Right lobe of liver (tissue), 4 donors: Measurements from ENCODE around the gene B4GALT3.

Experiments
- POLR2A ChIP-seq: fragments of 450-650 bp; IDR thresholded peaks from one replicate; pipeline ENCODE4 v1.6.1; 2017; ENCODE audit warnings: antibody characterized with exemption, mild to moderate bottlenecking
- TF ChIP-seq, protein P1 (sequence below), 4 donors: fragments of 200-600 bp in 3 of 4; fragments of 450-650 bp in 1 of 4; IDR thresholded peaks; one replicate each; pipeline versions ENCODE4 v1.5.1 to v1.8.0; 2016 to 2022; ENCODE audit warnings: antibody characterized with exemption in 4 of 4, mild to moderate bottlenecking in 2 of 4
- donor health status: DM: no; HTN: no; CAD: no.
- donor health status: DM: no; HTN: no; CAD: no.
- donor health status: DM: no; HTN: yes; CAD: no.

DNA sequence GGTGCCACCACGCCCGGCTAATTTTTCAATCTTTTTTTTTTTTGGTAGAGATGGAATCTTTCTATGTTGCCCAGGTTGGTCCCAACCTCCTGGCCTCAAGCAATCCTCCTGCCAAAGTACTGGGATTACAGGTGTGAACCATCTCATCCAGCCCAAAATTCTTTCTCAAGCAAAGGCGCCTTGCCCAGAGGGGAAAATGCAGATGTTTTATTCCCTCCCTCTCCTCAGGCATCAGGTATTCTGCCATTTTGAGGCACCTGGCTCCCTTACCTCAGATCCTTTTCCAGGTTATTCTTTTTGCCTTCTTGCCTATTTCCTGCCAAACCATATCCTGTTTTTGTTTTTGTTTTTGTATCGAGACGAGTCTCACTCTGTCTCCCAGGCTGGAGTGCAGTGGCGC lies 11.1 kb upstream of the B4GALT3 start:
- TF ChIP-seq, protein P1, sequence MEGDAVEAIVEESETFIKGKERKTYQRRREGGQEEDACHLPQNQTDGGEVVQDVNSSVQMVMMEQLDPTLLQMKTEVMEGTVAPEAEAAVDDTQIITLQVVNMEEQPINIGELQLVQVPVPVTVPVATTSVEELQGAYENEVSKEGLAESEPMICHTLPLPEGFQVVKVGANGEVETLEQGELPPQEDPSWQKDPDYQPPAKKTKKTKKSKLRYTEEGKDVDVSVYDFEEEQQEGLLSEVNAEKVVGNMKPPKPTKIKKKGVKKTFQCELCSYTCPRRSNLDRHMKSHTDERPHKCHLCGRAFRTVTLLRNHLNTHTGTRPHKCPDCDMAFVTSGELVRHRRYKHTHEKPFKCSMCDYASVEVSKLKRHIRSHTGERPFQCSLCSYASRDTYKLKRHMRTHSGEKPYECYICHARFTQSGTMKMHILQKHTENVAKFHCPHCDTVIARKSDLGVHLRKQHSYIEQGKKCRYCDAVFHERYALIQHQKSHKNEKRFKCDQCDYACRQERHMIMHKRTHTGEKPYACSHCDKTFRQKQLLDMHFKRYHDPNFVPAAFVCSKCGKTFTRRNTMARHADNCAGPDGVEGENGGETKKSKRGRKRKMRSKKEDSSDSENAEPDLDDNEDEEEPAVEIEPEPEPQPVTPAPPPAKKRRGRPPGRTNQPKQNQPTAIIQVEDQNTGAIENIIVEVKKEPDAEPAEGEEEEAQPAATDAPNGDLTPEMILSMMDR (IDR thresholded peaks at IDR 0.05): no peak
- TF ChIP-seq POLR2A: no peak
